ENCODE measurements around the gene OR5B21. TPM values are rescaled to one million over a fixed set of nuclear protein-coding genes. Genes with fewer than 3 reads are reported as not detected.

OR5B21 gene
- total RNA-seq, 4 donors from 2014 or later = not detected

- Histone ChIP-seq H3K27ac (no peak overlapping the region), H3K4me3 (no peak overlapping the region), H3K9me3 (no peaks in the 10 kb centered on the region), H3K4me1 (peaks cover 0 to 3% (median 0%) of the 10 kb centered on the region in 4 donors), H3K36me3 (no peaks in the 10 kb centered on the region), H3K27me3 (no peaks in the 10 kb centered on the region)
- WGBS, 2 donors = 26 to 29% methylated on average over 5 of the region's 5 CpGs
- TF ChIP-seq EP300 (IDR thresholded peaks at IDR 0.05) (no peak), POLR2A (IDR thresholded peaks at IDR 0.05) (no peak)
- TF ChIP-seq, protein P1, sequence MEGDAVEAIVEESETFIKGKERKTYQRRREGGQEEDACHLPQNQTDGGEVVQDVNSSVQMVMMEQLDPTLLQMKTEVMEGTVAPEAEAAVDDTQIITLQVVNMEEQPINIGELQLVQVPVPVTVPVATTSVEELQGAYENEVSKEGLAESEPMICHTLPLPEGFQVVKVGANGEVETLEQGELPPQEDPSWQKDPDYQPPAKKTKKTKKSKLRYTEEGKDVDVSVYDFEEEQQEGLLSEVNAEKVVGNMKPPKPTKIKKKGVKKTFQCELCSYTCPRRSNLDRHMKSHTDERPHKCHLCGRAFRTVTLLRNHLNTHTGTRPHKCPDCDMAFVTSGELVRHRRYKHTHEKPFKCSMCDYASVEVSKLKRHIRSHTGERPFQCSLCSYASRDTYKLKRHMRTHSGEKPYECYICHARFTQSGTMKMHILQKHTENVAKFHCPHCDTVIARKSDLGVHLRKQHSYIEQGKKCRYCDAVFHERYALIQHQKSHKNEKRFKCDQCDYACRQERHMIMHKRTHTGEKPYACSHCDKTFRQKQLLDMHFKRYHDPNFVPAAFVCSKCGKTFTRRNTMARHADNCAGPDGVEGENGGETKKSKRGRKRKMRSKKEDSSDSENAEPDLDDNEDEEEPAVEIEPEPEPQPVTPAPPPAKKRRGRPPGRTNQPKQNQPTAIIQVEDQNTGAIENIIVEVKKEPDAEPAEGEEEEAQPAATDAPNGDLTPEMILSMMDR (IDR thresholded peaks at IDR 0.05) = peak; percentile 35 to 61 (median 51)
- DNase-seq (ENCODE audit: low spot score in 2 of 2) = peak in 1 of 2 donors; percentile 32
Observed at GRCh38 chr11:58513747-58514367, 6.0 kb upstream of the OR5B21 start.

- WGBS, 2 donors = 81 to 85% methylated on average over 3 of the region's 3 CpGs
- no peak overlapping the region for H3K4me3 ChIP-seq
- no peak for DNase-seq (ENCODE audit: low spot score in 2 of 2)
- H3K9me3 ChIP-seq = no peaks in the 10 kb centered on the region
- H3K27ac ChIP-seq = no peak overlapping the region
- H3K36me3 ChIP-seq = no peaks in the 10 kb centered on the region
- no peaks in the 10 kb centered on the region for H3K27me3 ChIP-seq
- TF ChIP-seq, protein P1 (IDR thresholded peaks at IDR 0.05) = no peak
- no peak for TF ChIP-seq EP300 (IDR thresholded peaks at IDR 0.05)
- TF ChIP-seq POLR2A (IDR thresholded peaks at IDR 0.05) = no peak
- peaks cover 0 to 3% (median 0%) of the 10 kb centered on the region in 4 donors for H3K4me1 ChIP-seq
Observed at GRCh38 chr11:58511636-58512035, 3.7 kb upstream of the OR5B21 start.

DNA sequence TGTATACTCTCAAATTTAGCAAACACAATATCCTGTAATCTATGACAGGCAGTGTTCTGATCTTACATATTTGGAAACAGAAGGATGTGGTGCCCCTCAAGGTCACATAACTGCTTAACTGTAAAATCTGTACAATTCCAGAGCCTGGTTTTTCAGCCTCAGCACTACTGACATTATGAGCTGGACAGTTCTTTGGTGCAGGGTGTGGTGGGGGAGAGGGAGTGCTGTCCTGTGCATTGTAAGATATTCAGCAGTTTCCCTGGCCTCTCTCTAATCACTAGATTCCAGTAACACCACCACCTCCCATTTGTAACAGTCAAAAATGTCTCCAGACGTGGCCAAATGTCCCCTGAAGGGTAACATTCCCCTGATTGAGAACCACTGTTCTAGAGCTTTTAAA is 1.8 kb upstream of the OR5B21 start:
- no peak for TF ChIP-seq EP300 (IDR thresholded peaks at IDR 0.05)
- TF ChIP-seq, protein P1 (IDR thresholded peaks at IDR 0.05) = no peak
- TF ChIP-seq POLR2A (IDR thresholded peaks at IDR 0.05) = no peak
- no peak overlapping the region for H3K27ac ChIP-seq
- H3K4me3 ChIP-seq = no peak overlapping the region
- peaks cover 0 to 3% (median 0%) of the 10 kb centered on the region in 4 donors for H3K4me1 ChIP-seq
- H3K36me3 ChIP-seq = no peaks in the 10 kb centered on the region
- 52 to 64% methylated on average over 1 of the region's 1 CpG for WGBS, 2 donors
- no peak for DNase-seq (ENCODE audit: low spot score in 2 of 2)
- no peaks in the 10 kb centered on the region for H3K27me3 ChIP-seq
- H3K9me3 ChIP-seq = no peaks in the 10 kb centered on the region

- Histone ChIP-seq H3K9me3 (no peaks in the 10 kb centered on the region), H3K27me3 (no peaks in the 10 kb centered on the region), H3K4me1 (peaks cover 0 to under 1% (median 0%) of the 10 kb centered on the region in 4 donors), H3K4me3 (no peak overlapping the region), H3K36me3 (no peaks in the 10 kb centered on the region), H3K27ac (no peak overlapping the region)
- DNase-seq (ENCODE audit: low spot score in 2 of 2) = no peak
- TF ChIP-seq EP300 (IDR thresholded peaks at IDR 0.05) = no peak
- TF ChIP-seq, protein P1 (IDR thresholded peaks at IDR 0.05) = no peak
Observed at GRCh38 chr11:58508814-58509213, 909 bp upstream of the OR5B21 start.

DNA sequence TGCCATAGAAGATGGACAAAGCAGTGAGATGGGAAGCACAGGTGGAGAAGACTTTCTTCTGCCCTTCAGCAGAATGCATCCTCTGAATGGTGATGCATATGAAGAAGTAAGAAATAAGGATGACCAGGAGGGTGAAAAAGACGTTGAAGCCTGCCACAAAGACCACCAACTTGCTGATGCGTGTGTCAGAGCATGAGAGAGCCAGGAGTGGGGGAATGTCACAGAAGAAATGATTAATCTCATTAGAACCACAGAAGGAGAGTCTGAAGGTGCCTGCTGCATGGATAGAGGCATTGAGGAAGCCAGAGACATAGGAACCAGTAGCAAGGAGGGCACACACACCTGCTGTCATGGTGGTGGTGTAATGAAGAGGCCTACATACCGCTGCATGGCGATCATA is 550 bp downstream of the OR5B21 start:
- H3K36me3 ChIP-seq = no peaks in the 10 kb centered on the region
- DNase-seq (ENCODE audit: low spot score in 2 of 2) = no peak
- H3K27me3 ChIP-seq = no peaks in the 10 kb centered on the region
- no peaks in the 10 kb centered on the region for H3K4me1 ChIP-seq
- no peaks in the 10 kb centered on the region for H3K9me3 ChIP-seq
- no peak overlapping the region for H3K4me3 ChIP-seq
- WGBS, 2 donors = 87 to 91% methylated on average over 4 of the region's 4 CpGs
- no peak overlapping the region for H3K27ac ChIP-seq
- TF ChIP-seq EP300 (IDR thresholded peaks at IDR 0.05) (no peak), POLR2A (IDR thresholded peaks at IDR 0.05) (no peak)
- TF ChIP-seq, protein P1 (IDR thresholded peaks at IDR 0.05) = no peak
